ENCODE measurements around the gene SORCS1.

Gene SORCS1

GRCh38 chr10:106904209-106904608, 260.3 kb downstream of the SORCS1 start:
- no peak overlapping the region for H2AFZ ChIP-seq (ENCODE audit: low read depth, low read length)
- no peaks in the 10 kb centered on the region for H3K27me3 ChIP-seq (ENCODE audit: insufficient read depth, low read length)
- no peak overlapping the region for H3K4me3 ChIP-seq (ENCODE audit: low read length)
- no peaks in the 10 kb centered on the region for H3K4me1 ChIP-seq (ENCODE audit: insufficient read depth, low read length)
- no peaks in the 10 kb centered on the region for H3K36me3 ChIP-seq (ENCODE audit: insufficient read depth, low read length)
- H3K9me3 ChIP-seq (ENCODE audit: low read length), result no peaks in the 10 kb centered on the region

- Histone ChIP-seq H3K36me3 (ENCODE audit: insufficient read depth, low read length) (no peaks in the 10 kb centered on the region), H3K27me3 (ENCODE audit: insufficient read depth, low read length) (no peaks in the 10 kb centered on the region), H2AFZ (ENCODE audit: low read depth, low read length) (no peak overlapping the region), H3K9me3 (ENCODE audit: low read length) (no peaks in the 10 kb centered on the region), H3K4me3 (ENCODE audit: low read length) (no peak overlapping the region), H3K4me1 (ENCODE audit: insufficient read depth, low read length) (no peaks in the 10 kb centered on the region)
Observed at GRCh38 chr10:106903180-106903579, 261.3 kb downstream of the SORCS1 start.

GRCh38 chr10:106900016-106900652, 264.4 kb downstream of the SORCS1 start:
- H3K27me3 ChIP-seq (ENCODE audit: insufficient read depth, low read length), result no peaks in the 10 kb centered on the region
- H3K9me3 ChIP-seq (ENCODE audit: low read length), result no peaks in the 10 kb centered on the region
- no peak overlapping the region for H2AFZ ChIP-seq (ENCODE audit: low read depth, low read length)
- no peaks in the 10 kb centered on the region for H3K4me1 ChIP-seq (ENCODE audit: insufficient read depth, low read length)
- H3K36me3 ChIP-seq (ENCODE audit: insufficient read depth, low read length), result no peaks in the 10 kb centered on the region
- no peak overlapping the region for H3K4me3 ChIP-seq (ENCODE audit: low read length)

GRCh38 chr10:106898446-106898845, 266.1 kb downstream of the SORCS1 start:
- no peak overlapping the region for H2AFZ ChIP-seq (ENCODE audit: low read depth, low read length)
- no peak overlapping the region for H3K4me3 ChIP-seq (ENCODE audit: low read length)
- no peaks in the 10 kb centered on the region for H3K4me1 ChIP-seq (ENCODE audit: insufficient read depth, low read length)
- H3K36me3 ChIP-seq (ENCODE audit: insufficient read depth, low read length), result no peaks in the 10 kb centered on the region
- no peaks in the 10 kb centered on the region for H3K9me3 ChIP-seq (ENCODE audit: low read length)
- H3K27me3 ChIP-seq (ENCODE audit: insufficient read depth, low read length), result no peaks in the 10 kb centered on the region

GRCh38 chr10:106897719-106898118, 266.8 kb downstream of the SORCS1 start:
- no peaks in the 10 kb centered on the region for H3K27me3 ChIP-seq (ENCODE audit: insufficient read depth, low read length)
- H3K4me1 ChIP-seq (ENCODE audit: insufficient read depth, low read length), result no peaks in the 10 kb centered on the region
- H3K9me3 ChIP-seq (ENCODE audit: low read length), result no peaks in the 10 kb centered on the region
- H2AFZ ChIP-seq (ENCODE audit: low read depth, low read length), result no peak overlapping the region
- no peaks in the 10 kb centered on the region for H3K36me3 ChIP-seq (ENCODE audit: insufficient read depth, low read length)
- H3K4me3 ChIP-seq (ENCODE audit: low read length), result no peak overlapping the region

GRCh38 chr10:106894692-106895091, 269.8 kb downstream of the SORCS1 start:
- Histone ChIP-seq H2AFZ (ENCODE audit: low read depth, low read length) (no peak overlapping the region), H3K27me3 (ENCODE audit: insufficient read depth, low read length) (no peaks in the 10 kb centered on the region), H3K4me1 (ENCODE audit: insufficient read depth, low read length) (no peaks in the 10 kb centered on the region), H3K36me3 (ENCODE audit: insufficient read depth, low read length) (no peaks in the 10 kb centered on the region), H3K4me3 (ENCODE audit: low read length) (no peak overlapping the region), H3K9me3 (ENCODE audit: low read length) (no peaks in the 10 kb centered on the region)

GRCh38 chr10:106877574-106877973, 286.9 kb downstream of the SORCS1 start:
- no peaks in the 10 kb centered on the region for H3K27me3 ChIP-seq (ENCODE audit: insufficient read depth, low read length)
- no peaks in the 10 kb centered on the region for H3K9me3 ChIP-seq (ENCODE audit: low read length)
- H3K36me3 ChIP-seq (ENCODE audit: insufficient read depth, low read length), result no peaks in the 10 kb centered on the region
- H2AFZ ChIP-seq (ENCODE audit: low read depth, low read length), result no peak overlapping the region
- H3K4me1 ChIP-seq (ENCODE audit: insufficient read depth, low read length), result no peaks in the 10 kb centered on the region
- no peak overlapping the region for H3K4me3 ChIP-seq (ENCODE audit: low read length)

- Histone ChIP-seq H3K4me3 (ENCODE audit: low read length) (no peak overlapping the region), H2AFZ (ENCODE audit: low read depth, low read length) (no peak overlapping the region), H3K36me3 (ENCODE audit: insufficient read depth, low read length) (no peaks in the 10 kb centered on the region), H3K27me3 (ENCODE audit: insufficient read depth, low read length) (no peaks in the 10 kb centered on the region), H3K9me3 (ENCODE audit: low read length) (no peaks in the 10 kb centered on the region), H3K4me1 (ENCODE audit: insufficient read depth, low read length) (no peaks in the 10 kb centered on the region)
Observed at GRCh38 chr10:106874604-106874889, 290.0 kb downstream of the SORCS1 start.

- Histone ChIP-seq H3K27me3 (ENCODE audit: insufficient read depth, low read length) (no peaks in the 10 kb centered on the region), H3K4me3 (ENCODE audit: low read length) (no peak overlapping the region), H2AFZ (ENCODE audit: low read depth, low read length) (no peak overlapping the region), H3K9me3 (ENCODE audit: low read length) (no peaks in the 10 kb centered on the region), H3K4me1 (ENCODE audit: insufficient read depth, low read length) (no peaks in the 10 kb centered on the region), H3K36me3 (ENCODE audit: insufficient read depth, low read length) (no peaks in the 10 kb centered on the region)
Observed at GRCh38 chr10:106873770-106874603, 290.5 kb downstream of the SORCS1 start.

- no peaks in the 10 kb centered on the region for H3K9me3 ChIP-seq (ENCODE audit: low read length)
- no peaks in the 10 kb centered on the region for H3K4me1 ChIP-seq (ENCODE audit: insufficient read depth, low read length)
- H3K36me3 ChIP-seq (ENCODE audit: insufficient read depth, low read length), result no peaks in the 10 kb centered on the region
- no peaks in the 10 kb centered on the region for H3K27me3 ChIP-seq (ENCODE audit: insufficient read depth, low read length)
- no peak overlapping the region for H3K4me3 ChIP-seq (ENCODE audit: low read length)
- no peak overlapping the region for H2AFZ ChIP-seq (ENCODE audit: low read depth, low read length)
Observed at GRCh38 chr10:106872176-106872575, 292.3 kb downstream of the SORCS1 start.

GRCh38 chr10:106866244-106866845, 298.2 kb downstream of the SORCS1 start:
- H2AFZ ChIP-seq (ENCODE audit: low read depth, low read length), result no peak overlapping the region
- H3K36me3 ChIP-seq (ENCODE audit: insufficient read depth, low read length), result no peaks in the 10 kb centered on the region
- H3K27me3 ChIP-seq (ENCODE audit: insufficient read depth, low read length), result no peaks in the 10 kb centered on the region
- no peaks in the 10 kb centered on the region for H3K4me1 ChIP-seq (ENCODE audit: insufficient read depth, low read length)
- no peak overlapping the region for H3K4me3 ChIP-seq (ENCODE audit: low read length)
- H3K9me3 ChIP-seq (ENCODE audit: low read length), result no peaks in the 10 kb centered on the region

GRCh38 chr10:106864031-106864430, 300.5 kb downstream of the SORCS1 start:
- Histone ChIP-seq H3K4me1 (ENCODE audit: insufficient read depth, low read length) (no peaks in the 10 kb centered on the region), H3K36me3 (ENCODE audit: insufficient read depth, low read length) (no peaks in the 10 kb centered on the region), H3K27me3 (ENCODE audit: insufficient read depth, low read length) (no peaks in the 10 kb centered on the region), H2AFZ (ENCODE audit: low read depth, low read length) (no peak overlapping the region), H3K4me3 (ENCODE audit: low read length) (no peak overlapping the region), H3K9me3 (ENCODE audit: low read length) (no peaks in the 10 kb centered on the region)

- H2AFZ ChIP-seq (ENCODE audit: low read depth, low read length), result no peak overlapping the region
Observed at GRCh38 chr10:106863549-106863948, 301.0 kb downstream of the SORCS1 start.

More at GRCh38 chr10:106863549-106863948, 301.0 kb downstream of the SORCS1 start:
- H3K27me3 ChIP-seq (ENCODE audit: insufficient read depth, low read length), result no peaks in the 10 kb centered on the region
- no peaks in the 10 kb centered on the region for H3K36me3 ChIP-seq (ENCODE audit: insufficient read depth, low read length)
- H3K4me3 ChIP-seq (ENCODE audit: low read length), result no peak overlapping the region
- H3K9me3 ChIP-seq (ENCODE audit: low read length), result no peaks in the 10 kb centered on the region
- H3K4me1 ChIP-seq (ENCODE audit: insufficient read depth, low read length), result no peaks in the 10 kb centered on the region
